ENCODE measurements around the gene SIRT4.

GRCh38 chr12:120267736-120268135 is 34.4 kb upstream of the SIRT4 start:
- TF ChIP-seq EP300 (IDR thresholded peaks at IDR 0.05; ENCODE audit: borderline replicate concordance) (no peak), CREB1 (IDR thresholded peaks at IDR 0.05; ENCODE audit: low read depth) (no peak), MAX (IDR thresholded peaks at IDR 0.05) (no peak), TAF1 (IDR thresholded peaks at IDR 0.05; ENCODE audit: low read depth) (no peak)
- TF ChIP-seq, protein P1, sequence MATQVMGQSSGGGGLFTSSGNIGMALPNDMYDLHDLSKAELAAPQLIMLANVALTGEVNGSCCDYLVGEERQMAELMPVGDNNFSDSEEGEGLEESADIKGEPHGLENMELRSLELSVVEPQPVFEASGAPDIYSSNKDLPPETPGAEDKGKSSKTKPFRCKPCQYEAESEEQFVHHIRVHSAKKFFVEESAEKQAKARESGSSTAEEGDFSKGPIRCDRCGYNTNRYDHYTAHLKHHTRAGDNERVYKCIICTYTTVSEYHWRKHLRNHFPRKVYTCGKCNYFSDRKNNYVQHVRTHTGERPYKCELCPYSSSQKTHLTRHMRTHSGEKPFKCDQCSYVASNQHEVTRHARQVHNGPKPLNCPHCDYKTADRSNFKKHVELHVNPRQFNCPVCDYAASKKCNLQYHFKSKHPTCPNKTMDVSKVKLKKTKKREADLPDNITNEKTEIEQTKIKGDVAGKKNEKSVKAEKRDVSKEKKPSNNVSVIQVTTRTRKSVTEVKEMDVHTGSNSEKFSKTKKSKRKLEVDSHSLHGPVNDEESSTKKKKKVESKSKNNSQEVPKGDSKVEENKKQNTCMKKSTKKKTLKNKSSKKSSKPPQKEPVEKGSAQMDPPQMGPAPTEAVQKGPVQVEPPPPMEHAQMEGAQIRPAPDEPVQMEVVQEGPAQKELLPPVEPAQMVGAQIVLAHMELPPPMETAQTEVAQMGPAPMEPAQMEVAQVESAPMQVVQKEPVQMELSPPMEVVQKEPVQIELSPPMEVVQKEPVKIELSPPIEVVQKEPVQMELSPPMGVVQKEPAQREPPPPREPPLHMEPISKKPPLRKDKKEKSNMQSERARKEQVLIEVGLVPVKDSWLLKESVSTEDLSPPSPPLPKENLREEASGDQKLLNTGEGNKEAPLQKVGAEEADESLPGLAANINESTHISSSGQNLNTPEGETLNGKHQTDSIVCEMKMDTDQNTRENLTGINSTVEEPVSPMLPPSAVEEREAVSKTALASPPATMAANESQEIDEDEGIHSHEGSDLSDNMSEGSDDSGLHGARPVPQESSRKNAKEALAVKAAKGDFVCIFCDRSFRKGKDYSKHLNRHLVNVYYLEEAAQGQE (IDR thresholded peaks at IDR 0.05; ENCODE audit: low read depth) = no peak

All from Ishikawa (cell line).